PC-9 (cell line): Measurements from ENCODE around the gene APCDD1L. TPM values are rescaled to one million over a fixed set of nuclear protein-coding genes. Genes with fewer than 3 reads are reported as not detected.

Experiments used
- BruUV-seq: library from RNA; stranded (reverse); fragments of 400-500 nt; replicated peaks from 2 replicates; lab custom pipeline; 2021; lab: Mats Ljungman, UMichigan
- CTCF ChIA-PET: fragments of 300-600 bp; sonication (Branson Sonifier 250); formaldehyde crosslinking; loops from one replicate; lab custom pipeline; 2022; ENCODE audit warnings: antibody characterized with exemption; lab: Charles Lee
- POLR2A ChIA-PET: fragments of 300-600 bp; sonication (Branson Sonifier 250); formaldehyde crosslinking; loops from one replicate; lab custom pipeline; 2022; ENCODE audit warnings: antibody characterized with exemption; ENCODE audit not compliant: unreplicated experiment; lab: Charles Lee
- DNase-seq, 2 experiments: peaks; one replicate each; pipeline versions ENCODE4 v3.0.0 to v3.0.0-alpha.2; 2015 to 2022; ENCODE audit warnings: mixed read lengths in 1 of 2
- H2AFZ ChIP-seq: fragments of 200-600 bp; sonication (generic); 2 replicates; pipeline ENCODE4 v1.8.1; 2017; ENCODE audit warnings: antibody characterized with exemption
- H3F3A ChIP-seq: fragments of 200-600 bp; sonication (generic); 2 replicates; pipeline ENCODE4 v1.8.1; 2017; ENCODE audit warnings: antibody characterized with exemption, mild to moderate bottlenecking, low read depth; ENCODE audit not compliant: insufficient read depth
- H3K27ac ChIP-seq: fragments of 200-600 bp; sonication (generic); 2 replicates; pipeline ENCODE4 v1.6.1; 2016; ENCODE audit warnings: mixed run types
- H3K27me3 ChIP-seq: fragments of 200-600 bp; sonication (generic); 2 replicates; pipeline ENCODE4 v1.6.1; 2016; ENCODE audit warnings: low read depth, mixed run types; ENCODE audit not compliant: insufficient read depth
- H3K36me3 ChIP-seq: fragments of 200-600 bp; sonication (generic); 2 replicates; pipeline ENCODE4 v1.6.1; 2016; ENCODE audit warnings: low read depth, mixed run types
- H3K4me1 ChIP-seq: fragments of 200-600 bp; sonication (generic); replicated peaks from 2 replicates; pipeline ENCODE4 v1.6.1; 2016; ENCODE audit warnings: mixed run types; ENCODE audit not compliant: insufficient read depth
- H3K4me2 ChIP-seq: fragments of 200-600 bp; sonication (generic); 2 replicates; pipeline ENCODE4 v1.6.1; 2017; ENCODE audit warnings: mixed run types
- H3K4me3 ChIP-seq: fragments of 200-600 bp; sonication (generic); 2 replicates; pipeline ENCODE4 v1.6.1; 2016; ENCODE audit warnings: mixed run types
- H3K79me2 ChIP-seq: fragments of 200-600 bp; sonication (generic); 2 replicates; pipeline ENCODE4 v1.6.1; 2017; ENCODE audit warnings: low read depth, mixed run types
- H3K9me2 ChIP-seq: fragments of 200-600 bp; sonication (generic); 2 replicates; pipeline ENCODE4 v1.8.1; 2017; ENCODE audit warnings: mild to moderate bottlenecking; ENCODE audit not compliant: insufficient read depth
- H3K9me3 ChIP-seq: fragments of 200-600 bp; sonication (generic); 2 replicates; pipeline ENCODE4 v1.8.1; 2016; ENCODE audit warnings: low read depth; ENCODE audit not compliant: insufficient read depth
- H4K20me1 ChIP-seq: fragments of 200-600 bp; sonication (generic); 2 replicates; pipeline ENCODE4 v1.8.1; 2017; ENCODE audit not compliant: insufficient read depth
- EZH2 ChIP-seq: fragments of 200-600 bp; sonication (generic); IDR thresholded peaks from 2 replicates; pipeline ENCODE4 v1.8.0; 2017; ENCODE audit warnings: antibody characterized with exemption, low read depth
- intact Hi-C: fragments of 100-400 bp; cut with micrococcal nuclease; formaldehyde crosslinking; loops from one replicate; pipeline ENCODE4 v1.10.0; 2022; ENCODE audit not compliant: unreplicated experiment
- total RNA-seq: library from RNA; stranded (reverse); gene quantifications from 2 replicates; pipeline ENCODE4 v1.2.3, GENCODE V29; 2021
- TF ChIP-seq, protein P1 (sequence below): fragments of 200-600 bp; sonication (generic); conservative IDR thresholded peaks from 2 replicates; pipeline ENCODE4 v1.6.1; 2017; ENCODE audit warnings: mixed run types, antibody characterized with exemption, mild to moderate bottlenecking, moderate library complexity

The APCDD1L gene
- total RNA-seq, 1 experiment from 2014 or later, result 3.0 TPM

DNA sequence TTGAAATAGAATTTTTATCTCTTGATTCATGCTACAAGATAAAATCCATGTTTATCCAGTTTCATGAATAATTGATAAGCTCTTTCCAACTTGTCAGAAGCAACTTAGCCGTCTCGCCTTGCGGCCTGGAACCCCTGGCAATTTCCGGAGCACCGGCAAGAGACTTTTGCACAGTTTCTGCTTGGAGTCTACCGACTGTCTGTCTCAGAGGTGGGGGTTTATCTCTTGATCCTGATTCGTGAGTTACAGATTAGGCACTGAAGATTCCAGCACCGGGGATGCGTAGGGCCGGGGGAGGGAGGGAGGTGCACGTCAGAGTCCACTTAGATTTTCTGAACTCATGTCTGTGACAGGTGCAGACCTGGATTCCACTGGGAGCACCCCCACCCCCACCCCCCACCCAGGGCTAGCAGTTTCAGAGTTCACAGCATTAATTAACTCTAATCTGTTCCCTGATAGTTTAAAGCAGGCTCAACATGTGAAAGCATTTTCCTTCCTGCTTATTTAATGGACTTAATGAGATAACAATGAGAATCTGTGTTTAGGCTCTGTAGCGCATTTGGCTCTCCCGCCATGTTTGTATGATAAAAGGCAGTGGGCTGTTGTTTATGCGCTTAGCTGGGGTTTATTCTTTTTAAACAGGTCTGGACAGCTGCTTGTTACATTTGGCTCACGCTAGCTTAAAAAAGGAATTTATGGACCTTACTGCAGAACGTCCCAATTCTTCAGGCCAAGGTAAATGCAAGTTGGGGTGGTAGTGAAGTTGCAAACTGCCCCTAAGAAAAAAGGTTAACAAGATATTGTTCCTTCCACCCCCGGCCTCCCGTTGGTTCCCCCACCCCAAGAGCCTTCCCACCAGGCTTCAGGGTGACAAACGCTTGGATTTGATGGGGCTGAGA lies 8.1 kb upstream of the APCDD1L start:
- Histone ChIP-seq H3K4me3 (no peak overlapping the region), H3K4me1 (peaks cover 14% of the 10 kb centered on the region), H4K20me1 (no peaks in the 10 kb centered on the region), H3K79me2 (no peaks in the 10 kb centered on the region), H2AFZ (no peak overlapping the region), H3K4me2 (no peak overlapping the region), H3K36me3 (peaks cover 21% of the 10 kb centered on the region; the same call in 1 of the 2 replicates), H3K27ac (peak overlapping the region; percentile 79; the same call in 1 of the 2 replicates), H3F3A (peaks cover 4% of the 10 kb centered on the region; the same call in 1 of the 2 replicates), H3K9me3 (peaks cover 22% of the 10 kb centered on the region), H3K27me3 (no peaks in the 10 kb centered on the region), H3K9me2 (no peaks in the 10 kb centered on the region)
- ChIA-PET POLR2A (no interaction called here), CTCF (no interaction called here)
- DNase-seq, result no peak
- intact Hi-C loops, result no loop called here
- no TSS peak for BruUV-seq
- TF ChIP-seq, protein P1, sequence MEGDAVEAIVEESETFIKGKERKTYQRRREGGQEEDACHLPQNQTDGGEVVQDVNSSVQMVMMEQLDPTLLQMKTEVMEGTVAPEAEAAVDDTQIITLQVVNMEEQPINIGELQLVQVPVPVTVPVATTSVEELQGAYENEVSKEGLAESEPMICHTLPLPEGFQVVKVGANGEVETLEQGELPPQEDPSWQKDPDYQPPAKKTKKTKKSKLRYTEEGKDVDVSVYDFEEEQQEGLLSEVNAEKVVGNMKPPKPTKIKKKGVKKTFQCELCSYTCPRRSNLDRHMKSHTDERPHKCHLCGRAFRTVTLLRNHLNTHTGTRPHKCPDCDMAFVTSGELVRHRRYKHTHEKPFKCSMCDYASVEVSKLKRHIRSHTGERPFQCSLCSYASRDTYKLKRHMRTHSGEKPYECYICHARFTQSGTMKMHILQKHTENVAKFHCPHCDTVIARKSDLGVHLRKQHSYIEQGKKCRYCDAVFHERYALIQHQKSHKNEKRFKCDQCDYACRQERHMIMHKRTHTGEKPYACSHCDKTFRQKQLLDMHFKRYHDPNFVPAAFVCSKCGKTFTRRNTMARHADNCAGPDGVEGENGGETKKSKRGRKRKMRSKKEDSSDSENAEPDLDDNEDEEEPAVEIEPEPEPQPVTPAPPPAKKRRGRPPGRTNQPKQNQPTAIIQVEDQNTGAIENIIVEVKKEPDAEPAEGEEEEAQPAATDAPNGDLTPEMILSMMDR, result no peak
- no peak for TF ChIP-seq EZH2

DNA sequence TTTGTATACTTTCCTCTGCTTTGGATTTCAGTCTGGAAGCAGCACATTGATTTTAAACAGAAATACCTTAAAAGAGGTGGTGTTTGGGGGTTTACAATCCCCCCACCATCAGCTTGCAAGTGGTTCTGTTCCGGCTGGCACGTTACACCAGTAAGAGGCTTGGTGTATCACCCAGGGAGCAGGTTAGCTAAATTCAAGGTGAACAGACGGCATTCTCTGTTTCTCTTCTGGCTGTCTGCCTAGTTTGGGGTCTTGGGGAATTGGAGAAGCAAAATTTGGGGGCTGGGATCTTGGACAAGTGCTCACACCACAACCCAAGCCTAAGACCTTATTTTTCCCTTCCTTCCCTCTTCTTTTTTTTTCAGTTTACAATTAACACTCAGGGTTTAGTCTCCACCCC lies 7.5 kb upstream of the APCDD1L start:
- no peak overlapping the region for H2AFZ ChIP-seq
- BruUV-seq, result no TSS peak
- H3K4me3 ChIP-seq, result no peak overlapping the region
- ChIA-PET CTCF (no interaction called here), POLR2A (no interaction called here)
- H4K20me1 ChIP-seq, result no peaks in the 10 kb centered on the region
- H3K9me3 ChIP-seq, result peaks cover 22% of the 10 kb centered on the region
- DNase-seq, result no peak
- no peaks in the 10 kb centered on the region; the same call in 1 of the 2 replicates for H3K79me2 ChIP-seq
- peaks cover 14% of the 10 kb centered on the region for H3K4me1 ChIP-seq
- no peak overlapping the region for H3K27ac ChIP-seq
- H3F3A ChIP-seq, result peaks cover 4% of the 10 kb centered on the region; the same call in 1 of the 2 replicates
- no peaks in the 10 kb centered on the region for H3K27me3 ChIP-seq
- intact Hi-C loops, result no loop called here
- H3K9me2 ChIP-seq, result no peaks in the 10 kb centered on the region
- H3K36me3 ChIP-seq, result peaks cover 21% of the 10 kb centered on the region; the same call in 1 of the 2 replicates
- no peak overlapping the region for H3K4me2 ChIP-seq
- no peak for TF ChIP-seq EZH2
- TF ChIP-seq, protein P1, result no peak

DNA sequence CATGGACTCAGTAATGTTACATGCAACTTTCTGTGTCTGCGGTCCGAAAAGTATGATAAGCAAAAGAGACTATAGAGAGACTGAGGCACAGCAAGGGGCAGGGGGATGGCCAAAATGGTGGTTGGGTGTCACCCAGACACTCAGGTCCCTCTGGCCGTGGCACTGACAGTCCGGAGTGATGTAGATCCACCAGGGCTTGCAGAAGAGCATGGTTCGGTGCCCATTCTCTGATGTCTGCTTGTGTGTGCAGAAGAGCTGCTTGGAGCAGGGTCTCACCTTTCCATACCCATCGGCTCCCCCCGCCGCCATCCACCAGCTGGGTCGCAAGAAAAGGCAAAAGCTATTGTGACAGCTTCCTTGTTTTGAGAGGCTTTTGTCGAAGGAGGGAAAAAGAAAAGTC lies 6.6 kb upstream of the APCDD1L start:
- Histone ChIP-seq H3K4me2 (no peak overlapping the region), H2AFZ (no peak overlapping the region), H3F3A (peaks cover 4% of the 10 kb centered on the region; the same call in 1 of the 2 replicates), H3K27ac (no peak overlapping the region), H3K79me2 (peaks cover 7% of the 10 kb centered on the region; the same call in 1 of the 2 replicates), H3K9me3 (peaks cover 16% of the 10 kb centered on the region), H3K36me3 (peaks cover 18% of the 10 kb centered on the region; the same call in 1 of the 2 replicates), H4K20me1 (no peaks in the 10 kb centered on the region), H3K4me3 (no peak overlapping the region), H3K9me2 (no peaks in the 10 kb centered on the region), H3K27me3 (no peaks in the 10 kb centered on the region), H3K4me1 (peaks cover 14% of the 10 kb centered on the region)
- BruUV-seq, result no TSS peak
- no peak for DNase-seq
- ChIA-PET POLR2A (no interaction called here), CTCF (no interaction called here)
- TF ChIP-seq EZH2, result no peak
- TF ChIP-seq, protein P1, result no peak
- intact Hi-C loops, result no loop called here
